DND-41 (cell line): ENCODE measurements around the gene CDYL2.

Experiments used
- ATAC-seq: fragments of 200-7000 bp; cut with Tn5 transposase; 3 replicates; pipeline ENCODE4 v1.9.1; 2021; ENCODE audit warnings: low read depth; ENCODE audit not compliant: insufficient read depth
- DNase-seq: peaks from one replicate; pipeline ENCODE4 v3.0.0-alpha.2; 2020
- H2AFZ ChIP-seq: 2 replicates; pipeline ENCODE4 v1.6.0; 2012; ENCODE audit warnings: low read depth, low read length
- H3K27ac ChIP-seq: 2 replicates; pipeline ENCODE4 v1.5.1; 2012; ENCODE audit warnings: low read length, inconsistent platforms
- H3K27me3 ChIP-seq: fragments of 200-600 bp; sonication (generic); 2 replicates; pipeline ENCODE4 v1.6.0; 2012; ENCODE audit warnings: low read length, mild to moderate bottlenecking, inconsistent platforms; ENCODE audit not compliant: insufficient read depth, poor library complexity
- H3K36me3 ChIP-seq: 2 replicates; pipeline ENCODE4 v1.5.1; 2012; ENCODE audit warnings: low read length, inconsistent platforms; ENCODE audit not compliant: insufficient read depth
- H3K4me1 ChIP-seq: 2 replicates; pipeline ENCODE4 v1.5.1; 2012; ENCODE audit warnings: mild to moderate bottlenecking, low read length; ENCODE audit not compliant: insufficient read depth
- H3K4me2 ChIP-seq: 2 replicates; pipeline ENCODE4 v1.6.0; 2012; ENCODE audit warnings: mild to moderate bottlenecking, moderate library complexity, low read length, inconsistent platforms; ENCODE audit not compliant: insufficient read depth
- H3K4me3 ChIP-seq, 2 experiments: fragments of 200-600 bp in 1 of 2; shearing (Covaris generic) in 1 of 2; 2 replicates each; pipeline ENCODE4 v1.5.1; 2012 to 2016; ENCODE audit warnings: inconsistent platforms in 2 of 2, low read length in 2 of 2, mild to moderate bottlenecking in 2 of 2, low read depth in 1 of 2, moderate library complexity in 1 of 2
- H3K79me2 ChIP-seq: 2 replicates; pipeline ENCODE4 v1.6.0; 2012; ENCODE audit warnings: low read length, inconsistent platforms; ENCODE audit not compliant: insufficient read depth
- H3K9ac ChIP-seq: 2 replicates; pipeline ENCODE4 v1.6.0; 2012; ENCODE audit warnings: low read depth, mild to moderate bottlenecking, inconsistent platforms, low read length, moderate library complexity
- H3K9me3 ChIP-seq: 2 replicates; pipeline ENCODE4 v1.5.1; 2012; ENCODE audit warnings: low read length, moderate library complexity, mild to moderate bottlenecking, inconsistent platforms; ENCODE audit not compliant: insufficient read depth, severe bottlenecking
- H4K20me1 ChIP-seq: 2 replicates; pipeline ENCODE4 v1.6.0; 2012; ENCODE audit warnings: low read length; ENCODE audit not compliant: insufficient read depth
- EZH2 ChIP-seq: IDR thresholded peaks from 3 replicates; pipeline ENCODE4 v1.6.1; 2012; ENCODE audit warnings: borderline replicate concordance, low read depth, mild to moderate bottlenecking, moderate library complexity, low read length, inconsistent platforms; ENCODE audit not compliant: severe bottlenecking
- TF ChIP-seq, protein P1 (sequence below): IDR thresholded peaks from 2 replicates; pipeline ENCODE4 v1.5.1; 2012; ENCODE audit warnings: borderline replicate concordance, low read length, moderate library complexity, mild to moderate bottlenecking; ENCODE audit not compliant: poor library complexity, severe bottlenecking; ENCODE audit errors: extremely low read depth

Gene CDYL2

DNA sequence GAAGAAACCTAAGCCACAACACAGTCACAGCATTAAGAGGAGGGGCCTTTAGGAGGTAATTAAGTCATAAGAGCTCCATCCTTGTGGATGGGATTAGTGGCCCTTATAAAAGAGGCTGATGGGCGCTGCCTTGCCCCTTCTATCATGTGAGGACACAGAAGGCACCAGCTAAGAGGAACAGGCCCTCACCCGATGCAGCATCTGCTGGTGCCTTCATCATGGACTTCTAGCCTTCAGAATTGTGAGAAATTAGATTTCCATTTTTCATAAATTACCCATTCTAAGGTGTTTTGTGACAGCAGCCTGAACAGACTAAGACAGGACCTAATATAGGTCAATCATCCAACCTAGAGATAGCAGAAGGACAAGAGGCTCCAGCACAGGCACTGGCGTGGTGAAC is 120.8 kb downstream of the CDYL2 start:
- no peaks in the 10 kb centered on the region for H4K20me1 ChIP-seq
- no peak overlapping the region for H3K27ac ChIP-seq
- H3K79me2 ChIP-seq: no peaks in the 10 kb centered on the region
- H3K4me2 ChIP-seq: no peak overlapping the region
- H3K36me3 ChIP-seq: no peaks in the 10 kb centered on the region
- no peaks in the 10 kb centered on the region for H3K4me1 ChIP-seq
- ATAC-seq: no peak
- no peak overlapping the region for H3K9ac ChIP-seq
- no peaks in the 10 kb centered on the region for H3K9me3 ChIP-seq
- H3K4me3 ChIP-seq: no peak overlapping the region
- TF ChIP-seq, protein P1, sequence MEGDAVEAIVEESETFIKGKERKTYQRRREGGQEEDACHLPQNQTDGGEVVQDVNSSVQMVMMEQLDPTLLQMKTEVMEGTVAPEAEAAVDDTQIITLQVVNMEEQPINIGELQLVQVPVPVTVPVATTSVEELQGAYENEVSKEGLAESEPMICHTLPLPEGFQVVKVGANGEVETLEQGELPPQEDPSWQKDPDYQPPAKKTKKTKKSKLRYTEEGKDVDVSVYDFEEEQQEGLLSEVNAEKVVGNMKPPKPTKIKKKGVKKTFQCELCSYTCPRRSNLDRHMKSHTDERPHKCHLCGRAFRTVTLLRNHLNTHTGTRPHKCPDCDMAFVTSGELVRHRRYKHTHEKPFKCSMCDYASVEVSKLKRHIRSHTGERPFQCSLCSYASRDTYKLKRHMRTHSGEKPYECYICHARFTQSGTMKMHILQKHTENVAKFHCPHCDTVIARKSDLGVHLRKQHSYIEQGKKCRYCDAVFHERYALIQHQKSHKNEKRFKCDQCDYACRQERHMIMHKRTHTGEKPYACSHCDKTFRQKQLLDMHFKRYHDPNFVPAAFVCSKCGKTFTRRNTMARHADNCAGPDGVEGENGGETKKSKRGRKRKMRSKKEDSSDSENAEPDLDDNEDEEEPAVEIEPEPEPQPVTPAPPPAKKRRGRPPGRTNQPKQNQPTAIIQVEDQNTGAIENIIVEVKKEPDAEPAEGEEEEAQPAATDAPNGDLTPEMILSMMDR: no peak
- no peak for TF ChIP-seq EZH2
- DNase-seq: no peak
- no peak overlapping the region for H2AFZ ChIP-seq
- H3K27me3 ChIP-seq: peaks cover 9% of the 10 kb centered on the region

DNA sequence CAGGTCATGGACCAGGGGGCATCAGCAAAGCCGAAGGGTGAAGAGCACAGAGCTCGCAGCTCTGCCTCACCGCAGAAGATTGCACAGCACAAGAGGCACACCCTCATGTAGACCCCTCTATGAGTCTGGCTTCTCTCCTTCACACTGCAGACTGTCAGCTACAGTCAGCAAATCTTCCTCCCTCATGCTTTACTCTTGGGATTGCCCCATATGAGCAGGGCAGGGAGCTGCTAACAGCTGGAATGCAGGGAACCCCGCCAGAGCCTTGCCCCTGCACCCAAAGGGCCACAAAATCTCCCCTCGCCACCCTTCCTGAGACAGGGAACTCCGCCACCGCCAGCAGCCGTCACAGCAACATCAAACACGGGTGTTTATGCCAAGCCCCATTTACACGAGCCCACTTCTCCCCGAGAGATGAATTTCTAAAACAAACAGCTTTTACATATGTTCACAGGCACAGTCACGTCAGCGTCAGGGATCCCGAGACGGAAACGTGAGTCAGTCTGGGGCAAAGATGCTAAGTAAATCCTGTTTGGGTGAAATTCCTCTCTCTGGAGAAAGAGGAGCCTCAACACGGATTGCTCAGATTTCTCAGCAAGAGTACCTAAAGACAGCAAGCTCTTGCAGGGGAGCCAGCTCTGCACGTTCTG is 121.9 kb downstream of the CDYL2 start:
- Histone ChIP-seq H3K79me2 (no peaks in the 10 kb centered on the region), H3K36me3 (no peaks in the 10 kb centered on the region), H2AFZ (no peak overlapping the region), H3K9me3 (no peaks in the 10 kb centered on the region), H3K9ac (no peak overlapping the region), H3K4me1 (no peaks in the 10 kb centered on the region), H3K27ac (no peak overlapping the region), H3K27me3 (peaks cover 9% of the 10 kb centered on the region), H4K20me1 (no peaks in the 10 kb centered on the region), H3K4me3 (no peak overlapping the region), H3K4me2 (no peak overlapping the region)
- ATAC-seq (no peak), DNase-seq (no peak)
- TF ChIP-seq, protein P1: no peak
- TF ChIP-seq EZH2: no peak

DNA sequence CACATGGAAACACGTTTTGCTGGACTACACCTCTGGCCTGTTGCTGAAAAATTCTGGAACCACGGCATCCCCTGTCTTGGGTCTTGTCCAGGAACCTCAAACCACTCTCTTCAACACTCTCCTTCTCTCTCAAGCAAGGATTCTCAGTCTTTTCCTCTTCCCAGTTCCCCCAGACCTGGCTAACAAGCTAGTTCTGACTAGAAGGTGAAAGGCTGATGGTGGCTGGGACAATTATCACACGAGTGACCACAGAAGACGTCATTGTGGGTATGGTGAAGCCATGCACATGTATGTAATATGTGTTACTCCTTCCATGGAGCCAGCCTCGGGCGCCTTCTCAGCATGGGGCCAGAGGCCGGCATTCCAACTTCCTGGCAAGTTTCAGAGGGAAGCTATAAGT is 123.0 kb downstream of the CDYL2 start:
- Histone ChIP-seq H3K4me1 (no peaks in the 10 kb centered on the region), H4K20me1 (no peaks in the 10 kb centered on the region), H3K27me3 (peaks cover 9% of the 10 kb centered on the region), H3K4me2 (no peak overlapping the region), H3K9ac (no peak overlapping the region), H3K4me3 (no peak overlapping the region), H2AFZ (no peak overlapping the region), H3K79me2 (no peaks in the 10 kb centered on the region), H3K9me3 (no peaks in the 10 kb centered on the region), H3K27ac (no peak overlapping the region), H3K36me3 (no peaks in the 10 kb centered on the region)
- no peak for ATAC-seq
- TF ChIP-seq, protein P1: no peak
- no peak for TF ChIP-seq EZH2
- no peak for DNase-seq
